Measurements from ENCODE around the gene SCG3.

DNA sequence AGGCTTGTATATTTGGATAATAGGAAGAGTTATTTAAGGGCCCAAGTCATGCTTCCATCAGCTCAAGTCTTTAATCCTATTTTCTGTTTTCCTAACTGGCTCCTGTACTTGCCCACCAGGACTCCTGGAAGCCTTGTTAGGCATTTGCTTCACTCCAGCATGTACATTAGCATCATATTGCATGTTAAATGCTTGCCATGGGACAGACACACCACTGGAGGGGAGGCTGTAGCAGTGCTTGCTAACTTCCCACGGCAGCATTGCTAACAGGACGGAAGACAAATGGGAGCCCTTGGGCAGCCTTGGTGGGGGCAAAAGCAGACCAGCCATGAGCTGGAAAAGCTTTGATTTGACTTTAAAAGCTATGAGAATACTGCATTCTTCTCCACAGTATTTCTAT lies 76.1 kb downstream of the SCG3 start:
- TF ChIP-seq EP300 (conservative IDR thresholded peaks at IDR 0.05; ENCODE audit: poor library complexity, severe bottlenecking) (no peak), EZH2 (IDR thresholded peaks at IDR 0.05; ENCODE audit: borderline replicate concordance, insufficient read depth, low read length, poor library complexity, severe bottlenecking) (no peak), RAD21 (conservative IDR thresholded peaks at IDR 0.05) (no peak), SMC3 (conservative IDR thresholded peaks at IDR 0.05; ENCODE audit: poor library complexity) (no peak), MXI1 (conservative IDR thresholded peaks at IDR 0.05; ENCODE audit: poor library complexity, severe bottlenecking) (no peak)
- TF ChIP-seq, protein P1, sequence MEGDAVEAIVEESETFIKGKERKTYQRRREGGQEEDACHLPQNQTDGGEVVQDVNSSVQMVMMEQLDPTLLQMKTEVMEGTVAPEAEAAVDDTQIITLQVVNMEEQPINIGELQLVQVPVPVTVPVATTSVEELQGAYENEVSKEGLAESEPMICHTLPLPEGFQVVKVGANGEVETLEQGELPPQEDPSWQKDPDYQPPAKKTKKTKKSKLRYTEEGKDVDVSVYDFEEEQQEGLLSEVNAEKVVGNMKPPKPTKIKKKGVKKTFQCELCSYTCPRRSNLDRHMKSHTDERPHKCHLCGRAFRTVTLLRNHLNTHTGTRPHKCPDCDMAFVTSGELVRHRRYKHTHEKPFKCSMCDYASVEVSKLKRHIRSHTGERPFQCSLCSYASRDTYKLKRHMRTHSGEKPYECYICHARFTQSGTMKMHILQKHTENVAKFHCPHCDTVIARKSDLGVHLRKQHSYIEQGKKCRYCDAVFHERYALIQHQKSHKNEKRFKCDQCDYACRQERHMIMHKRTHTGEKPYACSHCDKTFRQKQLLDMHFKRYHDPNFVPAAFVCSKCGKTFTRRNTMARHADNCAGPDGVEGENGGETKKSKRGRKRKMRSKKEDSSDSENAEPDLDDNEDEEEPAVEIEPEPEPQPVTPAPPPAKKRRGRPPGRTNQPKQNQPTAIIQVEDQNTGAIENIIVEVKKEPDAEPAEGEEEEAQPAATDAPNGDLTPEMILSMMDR (IDR thresholded peaks at IDR 0.05; ENCODE audit: poor library complexity, severe bottlenecking), result no peak
- TF ChIP-seq, protein P2, sequence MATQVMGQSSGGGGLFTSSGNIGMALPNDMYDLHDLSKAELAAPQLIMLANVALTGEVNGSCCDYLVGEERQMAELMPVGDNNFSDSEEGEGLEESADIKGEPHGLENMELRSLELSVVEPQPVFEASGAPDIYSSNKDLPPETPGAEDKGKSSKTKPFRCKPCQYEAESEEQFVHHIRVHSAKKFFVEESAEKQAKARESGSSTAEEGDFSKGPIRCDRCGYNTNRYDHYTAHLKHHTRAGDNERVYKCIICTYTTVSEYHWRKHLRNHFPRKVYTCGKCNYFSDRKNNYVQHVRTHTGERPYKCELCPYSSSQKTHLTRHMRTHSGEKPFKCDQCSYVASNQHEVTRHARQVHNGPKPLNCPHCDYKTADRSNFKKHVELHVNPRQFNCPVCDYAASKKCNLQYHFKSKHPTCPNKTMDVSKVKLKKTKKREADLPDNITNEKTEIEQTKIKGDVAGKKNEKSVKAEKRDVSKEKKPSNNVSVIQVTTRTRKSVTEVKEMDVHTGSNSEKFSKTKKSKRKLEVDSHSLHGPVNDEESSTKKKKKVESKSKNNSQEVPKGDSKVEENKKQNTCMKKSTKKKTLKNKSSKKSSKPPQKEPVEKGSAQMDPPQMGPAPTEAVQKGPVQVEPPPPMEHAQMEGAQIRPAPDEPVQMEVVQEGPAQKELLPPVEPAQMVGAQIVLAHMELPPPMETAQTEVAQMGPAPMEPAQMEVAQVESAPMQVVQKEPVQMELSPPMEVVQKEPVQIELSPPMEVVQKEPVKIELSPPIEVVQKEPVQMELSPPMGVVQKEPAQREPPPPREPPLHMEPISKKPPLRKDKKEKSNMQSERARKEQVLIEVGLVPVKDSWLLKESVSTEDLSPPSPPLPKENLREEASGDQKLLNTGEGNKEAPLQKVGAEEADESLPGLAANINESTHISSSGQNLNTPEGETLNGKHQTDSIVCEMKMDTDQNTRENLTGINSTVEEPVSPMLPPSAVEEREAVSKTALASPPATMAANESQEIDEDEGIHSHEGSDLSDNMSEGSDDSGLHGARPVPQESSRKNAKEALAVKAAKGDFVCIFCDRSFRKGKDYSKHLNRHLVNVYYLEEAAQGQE (IDR thresholded peaks at IDR 0.05; ENCODE audit: borderline replicate concordance), result no peak

Data from neural cell (in vitro differentiated cells).